HUES6 (cell line): ENCODE data around the gene SERPIND1.

ENCODE experiments used
- H3K27ac ChIP-seq: 2 replicates; pipeline ENCODE4 v1.7.0; 2013; ENCODE audit warnings: low read depth, mild to moderate bottlenecking, low read length, inconsistent platforms
- H3K27me3 ChIP-seq: 2 replicates; pipeline ENCODE4 v1.6.1; 2013; ENCODE audit warnings: low read length; ENCODE audit not compliant: control insufficient read depth, insufficient read depth
- H3K36me3 ChIP-seq: 2 replicates; pipeline ENCODE4 v1.6.1; 2013; ENCODE audit warnings: low read length; ENCODE audit not compliant: control insufficient read depth, insufficient read depth
- H3K4me1 ChIP-seq: 2 replicates; pipeline ENCODE4 v1.6.1; 2013; ENCODE audit warnings: low read length; ENCODE audit not compliant: control insufficient read depth, insufficient read depth
- H3K4me3 ChIP-seq: 2 replicates; pipeline ENCODE4 v1.5.1; 2013; ENCODE audit warnings: low read depth, low read length
- H3K9ac ChIP-seq: one replicate; pipeline ENCODE4 v1.6.1; 2013; ENCODE audit warnings: mild to moderate bottlenecking, low read length
- H3K9me3 ChIP-seq: 2 replicates; pipeline ENCODE4 v1.6.1; 2013; ENCODE audit warnings: low read depth, low read length; ENCODE audit not compliant: control insufficient read depth, insufficient read depth

SERPIND1 gene

GRCh38 chr22:20807315-20807752 is 33.4 kb downstream of the SERPIND1 start:
- Histone ChIP-seq H3K27ac (no peak overlapping the region), H3K27me3 (no peaks in the 10 kb centered on the region), H3K9me3 (no peaks in the 10 kb centered on the region), H3K36me3 (peaks cover 49% of the 10 kb centered on the region), H3K4me1 (0 out of 2 replicates have a peak, but pooled peaks cover 3% of the 10 kb centered on the region), H3K4me3 (no peak overlapping the region), H3K9ac (no peak overlapping the region)

GRCh38 chr22:20808844-20809243 is 34.9 kb downstream of the SERPIND1 start:
- no peak overlapping the region for H3K4me3 ChIP-seq
- no peak overlapping the region for H3K9ac ChIP-seq
- H3K4me1 ChIP-seq, result 0 out of 2 replicates have a peak, but pooled peaks cover 3% of the 10 kb centered on the region
- no peak overlapping the region for H3K27ac ChIP-seq
- peaks cover 42% of the 10 kb centered on the region for H3K36me3 ChIP-seq
- no peaks in the 10 kb centered on the region for H3K27me3 ChIP-seq
- no peaks in the 10 kb centered on the region for H3K9me3 ChIP-seq

- Histone ChIP-seq H3K9me3 (no peaks in the 10 kb centered on the region), H3K27ac (no peak overlapping the region), H3K4me3 (no peak overlapping the region), H3K27me3 (no peaks in the 10 kb centered on the region), H3K9ac (no peak overlapping the region), H3K4me1 (0 out of 2 replicates have a peak, but pooled peaks cover 3% of the 10 kb centered on the region), H3K36me3 (peaks cover 38% of the 10 kb centered on the region)
Measured at GRCh38 chr22:20809538-20810185, 35.7 kb downstream of the SERPIND1 start.

GRCh38 chr22:20810645-20811044 is 36.7 kb downstream of the SERPIND1 start:
- peaks cover 35% of the 10 kb centered on the region for H3K36me3 ChIP-seq
- H3K4me1 ChIP-seq, result 0 out of 2 replicates have a peak, but pooled peaks cover 3% of the 10 kb centered on the region
- no peak overlapping the region for H3K27ac ChIP-seq
- H3K9ac ChIP-seq, result no peak overlapping the region
- no peaks in the 10 kb centered on the region for H3K27me3 ChIP-seq
- H3K4me3 ChIP-seq, result no peak overlapping the region
- no peaks in the 10 kb centered on the region for H3K9me3 ChIP-seq

GRCh38 chr22:20811171-20811570 is 37.3 kb downstream of the SERPIND1 start:
- H3K4me1 ChIP-seq, result 0 out of 2 replicates have a peak, but pooled peaks cover under 1% of the 10 kb centered on the region
- peaks cover 32% of the 10 kb centered on the region for H3K36me3 ChIP-seq

GRCh38 chr22:20811971-20812660 is 38.2 kb downstream of the SERPIND1 start:
- Histone ChIP-seq H3K27me3 (no peaks in the 10 kb centered on the region), H3K4me1 (no peaks in the 10 kb centered on the region), H3K4me3 (no peak overlapping the region), H3K36me3 (peaks cover 34% of the 10 kb centered on the region), H3K9ac (no peak overlapping the region), H3K27ac (no peak overlapping the region), H3K9me3 (no peaks in the 10 kb centered on the region)

More at GRCh38 chr22:20811171-20811570, 37.3 kb downstream of the SERPIND1 start:
- Histone ChIP-seq H3K4me3 (no peak overlapping the region), H3K9me3 (no peaks in the 10 kb centered on the region), H3K9ac (no peak overlapping the region), H3K27ac (no peak overlapping the region), H3K27me3 (no peaks in the 10 kb centered on the region)

- Histone ChIP-seq H3K9ac (no peak overlapping the region), H3K27ac (no peak overlapping the region), H3K27me3 (no peaks in the 10 kb centered on the region), H3K4me1 (no peaks in the 10 kb centered on the region), H3K4me3 (no peak overlapping the region), H3K36me3 (peaks cover 35% of the 10 kb centered on the region), H3K9me3 (no peaks in the 10 kb centered on the region)
Measured at GRCh38 chr22:20813056-20813455, 39.1 kb downstream of the SERPIND1 start.

- Histone ChIP-seq H3K4me3 (no peak overlapping the region), H3K27ac (no peak overlapping the region), H3K27me3 (no peaks in the 10 kb centered on the region), H3K9ac (no peak overlapping the region), H3K9me3 (no peaks in the 10 kb centered on the region), H3K4me1 (no peaks in the 10 kb centered on the region), H3K36me3 (peaks cover 37% of the 10 kb centered on the region)
Measured at GRCh38 chr22:20814221-20814808, 40.4 kb downstream of the SERPIND1 start.

GRCh38 chr22:20815477-20816050 is 41.7 kb downstream of the SERPIND1 start:
- Histone ChIP-seq H3K36me3 (peaks cover 43% of the 10 kb centered on the region), H3K9me3 (no peaks in the 10 kb centered on the region), H3K27me3 (no peaks in the 10 kb centered on the region), H3K4me1 (no peaks in the 10 kb centered on the region), H3K27ac (no peak overlapping the region), H3K9ac (no peak overlapping the region), H3K4me3 (no peak overlapping the region)

GRCh38 chr22:20816559-20816958 is 42.6 kb downstream of the SERPIND1 start:
- peaks cover 38% of the 10 kb centered on the region for H3K36me3 ChIP-seq
- no peak overlapping the region for H3K27ac ChIP-seq
- H3K9me3 ChIP-seq, result no peaks in the 10 kb centered on the region
- no peak overlapping the region for H3K9ac ChIP-seq
- no peak overlapping the region for H3K4me3 ChIP-seq
- no peaks in the 10 kb centered on the region for H3K4me1 ChIP-seq
- H3K27me3 ChIP-seq, result no peaks in the 10 kb centered on the region

GRCh38 chr22:20818471-20818870 is 44.6 kb downstream of the SERPIND1 start:
- Histone ChIP-seq H3K4me1 (no peaks in the 10 kb centered on the region), H3K9me3 (no peaks in the 10 kb centered on the region), H3K9ac (no peak overlapping the region), H3K27ac (no peak overlapping the region), H3K36me3 (peaks cover 33% of the 10 kb centered on the region), H3K4me3 (no peak overlapping the region), H3K27me3 (no peaks in the 10 kb centered on the region)
